K562 (cell line): ENCODE results near the gene CDC42EP1. TPM values are rescaled to one million over a fixed set of nuclear protein-coding genes. Genes with fewer than 3 reads are reported as not detected.

Experiments used
- ARID1B ChIP-seq: fragments of 450-650 bp; IDR thresholded peaks from 2 replicates; pipeline ENCODE4 v1.6.1; 2016; ENCODE audit warnings: antibody characterized with exemption, mild to moderate bottlenecking, inconsistent platforms
- ATF2 ChIP-seq: sonication (generic); formaldehyde crosslinking; IDR thresholded peaks from 2 replicates; pipeline ENCODE4 v1.8.1; 2022; ENCODE audit warnings: missing genetic modification reagents
- CEBPG ChIP-seq, 3 experiments: fragments of 200-800 bp in 1 of 3; sonication (Bioruptor generic) in 1 of 3; sonication (generic) in 1 of 3; formaldehyde crosslinking in 1 of 3; IDR thresholded peaks in 2 of 3; conservative IDR thresholded peaks in 1 of 3; 2 replicates each; pipeline versions ENCODE4 v1.6.1 to v1.8.0; 2016 to 2022; ENCODE audit warnings: missing compliant biosample characterization in 2 of 3, missing genetic modification characterization in 2 of 3, mild to moderate bottlenecking in 1 of 3, missing genetic modification reagents in 1 of 3
- DDX20 ChIP-seq: fragments of 450-650 bp; IDR thresholded peaks from 2 replicates; pipeline ENCODE4 v1.6.1; 2016; ENCODE audit warnings: missing genetic modification characterization, low read depth, mild to moderate bottlenecking, missing compliant biosample characterization, moderate library complexity
- DLX4 ChIP-seq: fragments of 250-450 bp; sonication (Bioruptor Pico); IDR thresholded peaks from 2 replicates; pipeline ENCODE4 v1.6.1; 2021; ENCODE audit warnings: mild to moderate bottlenecking
- EP400 ChIP-seq: fragments of 450-650 bp; IDR thresholded peaks from 2 replicates; pipeline ENCODE4 v1.6.1; 2017; ENCODE audit warnings: antibody characterized with exemption, mild to moderate bottlenecking, moderate library complexity
- FOXJ2 ChIP-seq: fragments of 200-800 bp; sonication (Bioruptor generic); IDR thresholded peaks from 2 replicates; pipeline ENCODE4 v1.6.1; 2016; ENCODE audit warnings: missing genetic modification characterization, missing compliant biosample characterization
- HDGF ChIP-seq: fragments of 450-650 bp; IDR thresholded peaks from 2 replicates; pipeline ENCODE4 v1.6.1; 2016
- HIVEP1 ChIP-seq: fragments of 250-450 bp; sonication (Bioruptor Pico); IDR thresholded peaks from 2 replicates; pipeline ENCODE4 v1.4.0; 2020; ENCODE audit warnings: mild to moderate bottlenecking
- HMGN3 ChIP-seq: IDR thresholded peaks from 2 replicates; pipeline ENCODE4 v1.6.1; 2011; ENCODE audit warnings: borderline replicate concordance, low read depth, mild to moderate bottlenecking, mixed read lengths, low read length; ENCODE audit not compliant: insufficient read length; ENCODE audit errors: extremely low read depth
- KAT7 ChIP-seq: sonication (generic); formaldehyde crosslinking; IDR thresholded peaks from 2 replicates; pipeline ENCODE4 v1.8.0; 2022; ENCODE audit warnings: missing genetic modification reagents, mild to moderate bottlenecking, borderline replicate concordance
- KLF16 ChIP-seq: IDR thresholded peaks from 2 replicates; pipeline ENCODE4 v1.6.1; 2016; ENCODE audit warnings: antibody characterized with exemption
- LARP7 ChIP-seq: fragments of 450-650 bp; IDR thresholded peaks from 2 replicates; pipeline ENCODE4 v1.6.1; 2016
- MCM5 ChIP-seq: fragments of 450-650 bp; IDR thresholded peaks from 2 replicates; pipeline ENCODE4 v1.6.1; 2016; ENCODE audit warnings: low read depth
- NUFIP1 ChIP-seq: fragments of 450-650 bp; IDR thresholded peaks from 2 replicates; pipeline ENCODE4 v1.6.1; 2018; ENCODE audit not compliant: partially characterized antibody
- SMAD2 ChIP-seq: fragments of 150-350 bp; IDR thresholded peaks from 2 replicates; pipeline ENCODE4 v1.6.1; 2014; ENCODE audit warnings: low read depth, mild to moderate bottlenecking, low read length
- SMARCA5 ChIP-seq: fragments of 450-650 bp; IDR thresholded peaks from 2 replicates; pipeline ENCODE4 v1.6.1; 2016
- SNRNP70 ChIP-seq: fragments of 200-400 bp; formaldehyde crosslinking; optimal IDR thresholded peaks from 2 replicates; pipeline ENCODE3; 2017; ENCODE audit warnings: low read depth, low read length
- STAT5A ChIP-seq: IDR thresholded peaks from 2 replicates; pipeline ENCODE4 v1.6.1; 2012; ENCODE audit warnings: low read length, inconsistent platforms, borderline replicate concordance
- TBL1XR1 ChIP-seq, 2 experiments: IDR thresholded peaks; 2 replicates each; pipeline ENCODE4 v1.6.1; 2012; ENCODE audit warnings: improper control_type of control experiment in 2 of 2, low read length in 2 of 2, mild to moderate bottlenecking in 1 of 2
- ZBED1 ChIP-seq: IDR thresholded peaks from 2 replicates; pipeline ENCODE4 v1.6.1; 2014
- ZC3H11A ChIP-seq: IDR thresholded peaks from 2 replicates; pipeline ENCODE4 v1.6.1; 2012; ENCODE audit warnings: low read depth, low read length, improper control_type of control experiment
- ZFP36 ChIP-seq: fragments of 150-350 bp; IDR thresholded peaks from 2 replicates; pipeline ENCODE4 v1.6.1; 2018; ENCODE audit warnings: low read length, low read depth; ENCODE audit not compliant: partially characterized antibody
- ZKSCAN1 ChIP-seq: fragments of 150-350 bp; IDR thresholded peaks from 2 replicates; pipeline ENCODE4 v1.6.1; 2016; ENCODE audit warnings: low read depth, low read length
- ZNF239 ChIP-seq: fragments of 250-450 bp; sonication (Bioruptor Pico); IDR thresholded peaks from 2 replicates; pipeline ENCODE4 v1.4.0; 2020; ENCODE audit warnings: mild to moderate bottlenecking
- ZNF431 ChIP-seq: sonication (generic); formaldehyde crosslinking; IDR thresholded peaks from 2 replicates; pipeline ENCODE4 v1.8.0; 2022; ENCODE audit warnings: mild to moderate bottlenecking, missing genetic modification reagents
- ZNF436 ChIP-seq: fragments of 250-450, 450-650 bp; sonication (Bioruptor Pico); formaldehyde crosslinking; IDR thresholded peaks from 2 replicates; pipeline ENCODE4 v1.7.0; 2020; ENCODE audit warnings: mild to moderate bottlenecking
- ZNF584 ChIP-seq: fragments of 200-800 bp; sonication (Bioruptor generic); IDR thresholded peaks from 2 replicates; pipeline ENCODE4 v1.6.1; 2016; ENCODE audit warnings: low read depth, mild to moderate bottlenecking, missing genetic modification characterization, missing compliant biosample characterization
- ZNF695 ChIP-seq: fragments of 450-650 bp; formaldehyde crosslinking; IDR thresholded peaks from 2 replicates; pipeline ENCODE4 v1.4.0; 2020; ENCODE audit warnings: mild to moderate bottlenecking, moderate library complexity
- ZNF766 ChIP-seq: fragments of 200-800 bp; sonication (Bioruptor generic); conservative IDR thresholded peaks from 2 replicates; pipeline ENCODE4 v1.6.1; 2016; ENCODE audit warnings: missing genetic modification characterization, missing compliant biosample characterization
- polyA plus RNA-seq, 8 experiments: library from polyadenylated mRNA; depleted of rRNA in 4 of 8; stranded (reverse) in 5 of 8; unstranded in 3 of 8; fragments of >200 nt; fragmentation: Nextera tagmentation in 2 of 8; fragmentation: Illumina TruSeq in 1 of 8; extraction: Ambion mirVana in 2 of 8; extraction: Trizol in 1 of 8; gene quantifications; 2 replicates each; pipeline versions ENCODE4 v1.2.1 to v1.2.3, GENCODE V29; 2011 to 2014; ENCODE audit warnings: inconsistent platforms in 1 of 8, missing spikeins in 1 of 8
- total RNA-seq, 7 experiments: library from RNA; depleted of rRNA in 6 of 7; stranded (reverse); fragments of >200 nt in 6 of 7; fragmentation: Illumina TruSeq in 2 of 7; extraction: Trizol in 2 of 7; gene quantifications; 2 replicates each; pipeline versions ENCODE4 v1.2.1 to v1.2.3, GENCODE V29; 2011 to 2021; ENCODE audit warnings: low replicate concordance in 1 of 7

Gene CDC42EP1
- total and polyA plus RNA-seq, 9 of the 15 experiments (the other 6 are each of a cell fraction or from before 2014, with no cell fraction given) = 0.67 to 70.2 (median 7.3) TPM

- TF ChIP-seq ZNF766 (CRISPR knock-in tag) = no peak
- TF ChIP-seq LARP7 = no peak
- TF ChIP-seq DDX20 (tag) = no peak
- peak; percentile 81; the same call in 1 of the 2 replicates for TF ChIP-seq ATF2 (CRISPR knock-in tag)
- peak; percentile 77 for TF ChIP-seq SMARCA5
- no peak for TF ChIP-seq ZNF695 (CRISPR knock-in tag)
- no peak for TF ChIP-seq NUFIP1
- TF ChIP-seq ZNF436 (CRISPR knock-in tag) = peak; percentile 71; the same call in 1 of the 2 replicates
- TF ChIP-seq CEBPG (CRISPR knock-in tag; IDR thresholded peaks at IDR 0.05) = no peak
- TF ChIP-seq CEBPG (tag; conservative IDR thresholded peaks at IDR 0.05 in 1 of 2, IDR thresholded peaks at IDR 0.05 in 1 of 2) = no peak
- peak; percentile 83 for TF ChIP-seq HDGF
- TF ChIP-seq ZNF239 (CRISPR knock-in tag) = no peak
- no peak for TF ChIP-seq TBL1XR1 (IDR thresholded peaks at IDR 0.05; ENCODE audit: low read length in 2 of 2)
- no peak for TF ChIP-seq ZNF584 (CRISPR knock-in tag)
- TF ChIP-seq ZFP36 = peak; percentile 98
- TF ChIP-seq ZKSCAN1 = 0 out of 2 replicates have a peak, but pooled peaks have one; percentile 5
- no peak for TF ChIP-seq STAT5A
- TF ChIP-seq KAT7 (CRISPR knock-in tag) = no peak
- no peak for TF ChIP-seq DLX4 (CRISPR knock-in tag)
- TF ChIP-seq FOXJ2 (tag) = no peak
- no peak for TF ChIP-seq ZC3H11A
- TF ChIP-seq KLF16 = no peak
- TF ChIP-seq ZNF431 (CRISPR knock-in tag) = no peak
- no peak for TF ChIP-seq HIVEP1 (CRISPR knock-in tag)
- no peak for TF ChIP-seq SNRNP70
- TF ChIP-seq EP400 = no peak; the same call in 1 of the 2 replicates
- no peak for TF ChIP-seq SMAD2
- no peak for TF ChIP-seq ZBED1
- no peak for TF ChIP-seq MCM5
- TF ChIP-seq ARID1B = 0 out of 2 replicates have a peak, but pooled peaks have one; percentile 33
- no peak for TF ChIP-seq HMGN3
Observed at GRCh38 chr22:37544955-37545702, 15.2 kb upstream of the CDC42EP1 start (continued).
